A673 (cell line): ENCODE results near the gene PLCB4. TPM values are rescaled to one million over a fixed set of nuclear protein-coding genes. Genes with fewer than 3 reads are reported as not detected.

Experiments
- BruUV-seq: library from RNA; stranded (reverse); fragments of 400-500 nt; replicated peaks from 2 replicates; lab custom pipeline; 2021; lab: Mats Ljungman, UMichigan
- CTCF ChIA-PET: fragments of 300-600 bp; sonication (Branson Sonifier 250); formaldehyde crosslinking; loops from one replicate; lab custom pipeline; 2022; ENCODE audit warnings: antibody characterized with exemption; lab: Charles Lee
- POLR2A ChIA-PET: fragments of 300-600 bp; sonication (Branson Sonifier 250); formaldehyde crosslinking; loops from one replicate; lab custom pipeline; 2022; ENCODE audit warnings: antibody characterized with exemption; ENCODE audit not compliant: low non-redundant PET; lab: Charles Lee
- DNase-seq: peaks from one replicate; pipeline ENCODE4 v3.0.0-alpha.2; 2015; ENCODE audit warnings: low spot score
- H3K27ac ChIP-seq: fragments of 200-600 bp; sonication (generic); 2 replicates; pipeline ENCODE4 v1.5.1; 2016; ENCODE audit warnings: mixed run types, low read depth, mild to moderate bottlenecking, mixed read lengths, antibody characterized with exemption, low read length; ENCODE audit not compliant: poor library complexity, severe bottlenecking
- H3K27me3 ChIP-seq: fragments of 200-600 bp; sonication (generic); replicated peaks from 2 replicates; pipeline ENCODE4 v1.6.1; 2017; ENCODE audit warnings: mixed run types, low read depth, mild to moderate bottlenecking, mixed read lengths, antibody characterized with exemption, low read length; ENCODE audit not compliant: insufficient read depth, poor library complexity
- H3K36me3 ChIP-seq: fragments of 200-600 bp; sonication (generic); 2 replicates; pipeline ENCODE4 v1.6.1; 2016; ENCODE audit warnings: mixed run types, mild to moderate bottlenecking, mixed read lengths, antibody characterized with exemption, low read length; ENCODE audit not compliant: insufficient read depth, poor library complexity, severe bottlenecking
- H3K4me1 ChIP-seq: fragments of 200-600 bp; sonication (generic); 2 replicates; pipeline ENCODE4 v1.6.1; 2017; ENCODE audit warnings: mixed run types, mild to moderate bottlenecking, mixed read lengths, antibody characterized with exemption, low read length; ENCODE audit not compliant: insufficient read depth, poor library complexity, severe bottlenecking
- H3K4me3 ChIP-seq: fragments of 200-600 bp; sonication (generic); 2 replicates; pipeline ENCODE4 v1.5.1; 2016; ENCODE audit warnings: low read depth, mixed run types, mild to moderate bottlenecking, mixed read lengths, low read length; ENCODE audit not compliant: poor library complexity, severe bottlenecking
- H3K9me3 ChIP-seq: fragments of 200-600 bp; sonication (generic); 2 replicates; pipeline ENCODE4 v1.6.1; 2016; ENCODE audit warnings: mixed run types, low read depth, mild to moderate bottlenecking, mixed read lengths, antibody characterized with exemption, low read length; ENCODE audit not compliant: poor library complexity, severe bottlenecking
- CTCF ChIP-seq: fragments of 300-800, 200-600 bp; sonication (generic); conservative IDR thresholded peaks from 2 replicates; pipeline ENCODE4 v1.5.1; 2017; ENCODE audit warnings: low read depth, mild to moderate bottlenecking, antibody characterized with exemption, low read length, moderate library complexity, mixed read lengths
- EZH2 ChIP-seq: fragments of 200-600 bp; sonication (generic); IDR thresholded peaks from 2 replicates; pipeline ENCODE4 v1.6.1; 2017; ENCODE audit warnings: borderline replicate concordance, low read depth, mild to moderate bottlenecking, mixed read lengths, antibody characterized with exemption, low read length; ENCODE audit not compliant: poor library complexity, severe bottlenecking
- intact Hi-C: fragments of 100-400 bp; cut with micrococcal nuclease; formaldehyde crosslinking; loops from one replicate; pipeline ENCODE4 v1.10.0; 2022; ENCODE audit not compliant: unreplicated experiment
- total RNA-seq: library from RNA; stranded (reverse); gene quantifications from 2 replicates; pipeline ENCODE4 v1.2.3, GENCODE V29; 2021

Gene PLCB4
- total RNA-seq, 1 experiment from 2014 or later = 6.2 TPM

GRCh38 chr20:9206486-9206885 lies 137.6 kb downstream of the PLCB4 start:
- Histone ChIP-seq H3K27ac (no peak overlapping the region), H3K4me1 (no peaks in the 10 kb centered on the region), H3K4me3 (no peak overlapping the region), H3K27me3 (no peaks in the 10 kb centered on the region), H3K36me3 (no peaks in the 10 kb centered on the region), H3K9me3 (no peaks in the 10 kb centered on the region)
- ChIA-PET POLR2A (no interaction called here), CTCF (no interaction called here)
- TF ChIP-seq CTCF = no peak
- TF ChIP-seq EZH2 = no peak
- intact Hi-C loops = no loop called here
- DNase-seq = no peak
- no TSS peak for BruUV-seq

GRCh38 chr20:9207253-9207652 lies 138.4 kb downstream of the PLCB4 start:
- no TSS peak for BruUV-seq
- POLR2A ChIA-PET = no interaction called here

GRCh38 chr20:9210356-9210755 lies 141.5 kb downstream of the PLCB4 start:
- BruUV-seq = no TSS peak
- intact Hi-C loops = loop anchor here (10.0 kb wide), 1 partner anchor 446 kb away; no protein-coding TSS in a partner anchor
- no peaks in the 10 kb centered on the region for H3K27me3 ChIP-seq
- H3K27ac ChIP-seq = no peak overlapping the region
- H3K4me3 ChIP-seq = no peak overlapping the region
- no peak for DNase-seq
- POLR2A ChIA-PET = no interaction called here
- H3K9me3 ChIP-seq = no peaks in the 10 kb centered on the region
- TF ChIP-seq EZH2 (no peak), CTCF (no peak)
- H3K4me1 ChIP-seq = no peaks in the 10 kb centered on the region
- CTCF ChIA-PET = no interaction called here
- H3K36me3 ChIP-seq = no peaks in the 10 kb centered on the region

More at GRCh38 chr20:9207253-9207652, 138.4 kb downstream of the PLCB4 start:
- intact Hi-C loops = no loop called here
- H3K4me1 ChIP-seq = no peaks in the 10 kb centered on the region
- no peaks in the 10 kb centered on the region for H3K9me3 ChIP-seq
- no peaks in the 10 kb centered on the region for H3K36me3 ChIP-seq
- no peak overlapping the region for H3K27ac ChIP-seq
- H3K4me3 ChIP-seq = no peak overlapping the region
- H3K27me3 ChIP-seq = no peaks in the 10 kb centered on the region
- DNase-seq = no peak
- CTCF ChIA-PET = no interaction called here
- TF ChIP-seq EZH2 (no peak), CTCF (no peak)
